H9 (cell line): ENCODE results near the gene KIF12. TPM values are rescaled to one million over a fixed set of nuclear protein-coding genes. Genes with fewer than 3 reads are reported as not detected.

Experiments used
- DNase-seq: peaks from one replicate; pipeline ENCODE4 v3.0.0-alpha.2; 2017
- H2AFZ ChIP-seq: one replicate; pipeline ENCODE4 v1.6.1; 2013; ENCODE audit warnings: mild to moderate bottlenecking, low read length, control low read depth, moderate library complexity
- H2AK5ac ChIP-seq: 2 replicates; pipeline ENCODE4 v1.6.1; 2013; ENCODE audit warnings: low read length, control low read depth, mixed read lengths; ENCODE audit not compliant: insufficient read length
- H2BK120ac ChIP-seq: one replicate; pipeline ENCODE4 v1.6.1; 2013; ENCODE audit warnings: low read depth, mild to moderate bottlenecking, low read length, control low read depth, inconsistent platforms; ENCODE audit not compliant: poor library complexity, severe bottlenecking
- H2BK12ac ChIP-seq: 2 replicates; pipeline ENCODE4 v1.6.1; 2013; ENCODE audit warnings: low read length, control low read depth, mixed read lengths, low read depth; ENCODE audit not compliant: insufficient read length
- H2BK15ac ChIP-seq: 2 replicates; pipeline ENCODE4 v1.6.1; 2013; ENCODE audit warnings: low read depth, low read length, control low read depth
- H2BK20ac ChIP-seq: one replicate; pipeline ENCODE4 v1.6.1; 2013; ENCODE audit warnings: low read depth, mild to moderate bottlenecking, low read length, control low read depth, inconsistent platforms; ENCODE audit not compliant: poor library complexity, severe bottlenecking
- H2BK5ac ChIP-seq: 2 replicates; pipeline ENCODE4 v1.6.1; 2013; ENCODE audit warnings: low read length, control low read depth, mixed read lengths; ENCODE audit not compliant: insufficient read length
- H3K14ac ChIP-seq: 2 replicates; pipeline ENCODE4 v1.6.1; 2013; ENCODE audit warnings: low read length, control low read depth; ENCODE audit not compliant: insufficient read depth
- H3K18ac ChIP-seq: 2 replicates; pipeline ENCODE4 v1.6.1; 2013; ENCODE audit warnings: low read depth, mild to moderate bottlenecking, mixed read lengths, low read length, control low read depth; ENCODE audit not compliant: insufficient read length
- H3K23ac ChIP-seq: 2 replicates; pipeline ENCODE4 v1.6.1; 2013; ENCODE audit warnings: low read length, control low read depth, mixed read lengths, low read depth; ENCODE audit not compliant: insufficient read length
- H3K23me2 ChIP-seq: 2 replicates; pipeline ENCODE4 v1.6.1; 2013; ENCODE audit warnings: low read depth, mild to moderate bottlenecking, mixed read lengths, low read length, control low read depth; ENCODE audit not compliant: insufficient read length, poor library complexity, severe bottlenecking
- H3K27ac ChIP-seq: 2 replicates; pipeline ENCODE4 v1.5.1; 2013; ENCODE audit warnings: low read length, control low read depth, mixed read lengths, low read depth; ENCODE audit not compliant: insufficient read length
- H3K27me3 ChIP-seq: 2 replicates; pipeline ENCODE4 v1.6.1; 2013; ENCODE audit warnings: low read length, control low read depth, inconsistent platforms; ENCODE audit not compliant: insufficient read depth
- H3K4ac ChIP-seq: 2 replicates; pipeline ENCODE4 v1.6.1; 2013; ENCODE audit warnings: low read depth, mild to moderate bottlenecking, control low read depth, inconsistent platforms, low read length, moderate library complexity
- H3K4me1 ChIP-seq: 2 replicates; pipeline ENCODE4 v1.6.1; 2013; ENCODE audit warnings: low read length, control low read depth, inconsistent platforms; ENCODE audit not compliant: insufficient read depth
- H3K4me2 ChIP-seq: 2 replicates; pipeline ENCODE4 v1.6.1; 2013; ENCODE audit warnings: low read length, control low read depth, mixed read lengths; ENCODE audit not compliant: insufficient read length, insufficient read depth
- H3K56ac ChIP-seq: 2 replicates; pipeline ENCODE4 v1.6.1; 2013; ENCODE audit warnings: low read depth, mild to moderate bottlenecking, mixed read lengths, low read length, control low read depth; ENCODE audit not compliant: insufficient read length
- H3K79me1 ChIP-seq: 2 replicates; pipeline ENCODE4 v1.6.1; 2013; ENCODE audit warnings: low read depth, mild to moderate bottlenecking, moderate library complexity, low read length, control low read depth, inconsistent platforms; ENCODE audit not compliant: insufficient read depth, poor library complexity, severe bottlenecking
- H3K79me2 ChIP-seq: 2 replicates; pipeline ENCODE4 v1.6.1; 2013; ENCODE audit warnings: low read length, control low read depth, inconsistent platforms; ENCODE audit not compliant: insufficient read depth
- H3K9ac ChIP-seq: 2 replicates; pipeline ENCODE4 v1.6.1; 2013; ENCODE audit warnings: low read length, control low read depth, mixed read lengths; ENCODE audit not compliant: insufficient read length; ENCODE audit errors: extremely low read depth
- H3K9me3 ChIP-seq: one replicate; pipeline ENCODE4 v1.6.1; 2013; ENCODE audit warnings: low read depth, low read length, inconsistent platforms; ENCODE audit not compliant: control insufficient read depth
- H3T11ph ChIP-seq: one replicate; pipeline ENCODE4 v1.6.1; 2013; ENCODE audit warnings: mild to moderate bottlenecking, low read length, control low read depth, inconsistent platforms
- H4K20me1 ChIP-seq: one replicate; pipeline ENCODE4 v1.6.1; 2013; ENCODE audit not compliant: control insufficient read depth, insufficient read length, insufficient read depth
- H4K5ac ChIP-seq: 2 replicates; pipeline ENCODE4 v1.6.1; 2013; ENCODE audit warnings: low read depth, mild to moderate bottlenecking, mixed read lengths, low read length, control low read depth; ENCODE audit not compliant: insufficient read length
- H4K8ac ChIP-seq: replicated peaks from 2 replicates; pipeline ENCODE4 v1.6.1; 2013; ENCODE audit warnings: low read length, control low read depth, mixed read lengths, low read depth; ENCODE audit not compliant: insufficient read length
- H4K91ac ChIP-seq: 2 replicates; pipeline ENCODE4 v1.6.1; 2013; ENCODE audit warnings: low read depth, mild to moderate bottlenecking, moderate library complexity, mixed read lengths, low read length, control low read depth; ENCODE audit not compliant: insufficient read length
- H3K27ac Mint-ChIP-seq, 3 experiments: 2 replicates in 2 of 3; 3 replicates in 1 of 3; pipeline ENCODE4 v1.8.0; 2020 to 2021; ENCODE audit warnings: mixed read lengths in 3 of 3, mild to moderate bottlenecking in 1 of 3, moderate library complexity in 1 of 3
- H3K27me3 Mint-ChIP-seq: 2 replicates; pipeline ENCODE4 v1.8.0; 2021; ENCODE audit warnings: low read depth, mild to moderate bottlenecking, moderate library complexity, mixed read lengths
- H3K36me3 Mint-ChIP-seq, 3 experiments: 2 replicates in 2 of 3; 3 replicates in 1 of 3; pipeline ENCODE4 v1.8.0; 2020 to 2021; ENCODE audit warnings: low read depth in 3 of 3, mixed read lengths in 3 of 3; ENCODE audit not compliant: insufficient read depth in 1 of 3
- H3K4me1 Mint-ChIP-seq, 2 experiments: 2 replicates each; pipeline ENCODE4 v1.8.0; 2020; ENCODE audit warnings: mixed read lengths in 2 of 2
- H3K4me3 Mint-ChIP-seq, 2 experiments: 2 replicates in 1 of 2; 3 replicates in 1 of 2; pipeline ENCODE4 v1.8.0; 2020 to 2021; ENCODE audit warnings: mild to moderate bottlenecking in 2 of 2, mixed read lengths in 2 of 2, moderate library complexity in 1 of 2
- H3K9me3 Mint-ChIP-seq, 2 experiments: 2 replicates in 1 of 2; 3 replicates in 1 of 2; pipeline ENCODE4 v1.8.0; 2020; ENCODE audit warnings: mild to moderate bottlenecking in 2 of 2, mixed read lengths in 2 of 2, moderate library complexity in 1 of 2
- CTCF ChIP-seq: fragments of 200-600 bp; sonication (generic); conservative IDR thresholded peaks from 3 replicates; pipeline ENCODE4 v1.8.0; 2021; ENCODE audit warnings: antibody characterized with exemption, mild to moderate bottlenecking
- WGBS: extraction: QIAGEN DNeasy Blood & Tissue Kit; methylation state at CpG from one replicate; pipeline ENCODE4 v1.1.7; 2013; ENCODE audit warnings: missing lambda C conversion rate, low lambda C conversion rate, mixed read lengths; ENCODE audit not compliant: insufficient read length; ENCODE audit errors: extremely low coverage; 5-methylcytosine and 5-hydroxymethylcytosine counted together
- total RNA-seq: library from RNA; stranded (reverse); gene quantifications from 2 replicates; pipeline ENCODE4 v1.2.1, GENCODE V29; 2021

Gene KIF12
- total RNA-seq, 1 experiment from 2014 or later: 3.3 TPM

- no peak; the same call in 2 of the 3 replicates for TF ChIP-seq CTCF
Observed at GRCh38 chr9:114076237-114077161, 22.6 kb downstream of the KIF12 start.

More at GRCh38 chr9:114076237-114077161, 22.6 kb downstream of the KIF12 start:
- Histone ChIP-seq H2BK15ac (no peak overlapping the region), H3K27me3 (no peaks in the 10 kb centered on the region), H4K5ac (no peak overlapping the region), H3K14ac (no peak overlapping the region), H2BK20ac (no peak overlapping the region), H3K23me2 (no peaks in the 10 kb centered on the region), H3K4me2 (no peak overlapping the region), H2AFZ (no peak overlapping the region), H2AK5ac (no peak overlapping the region), H3K79me1 (no peaks in the 10 kb centered on the region), H4K20me1 (no peaks in the 10 kb centered on the region), H2BK120ac (no peak overlapping the region), H2BK5ac (no peak overlapping the region), H3T11ph (no peak overlapping the region), H3K4me1 (no peaks in the 10 kb centered on the region), H3K4ac (no peak overlapping the region), H3K9me3 (no peaks in the 10 kb centered on the region), H3K18ac (no peak overlapping the region), H3K27ac (no peak overlapping the region), H4K8ac (no peak overlapping the region), H3K23ac (no peak overlapping the region), H4K91ac (no peak overlapping the region), H3K56ac (no peak overlapping the region), H3K9ac (no peak overlapping the region), H3K79me2 (no peaks in the 10 kb centered on the region), H2BK12ac (no peak overlapping the region)
- H3K27ac Mint-ChIP-seq: peak overlapping the region in 1 of 3 experiments; percentile 49; a peak in 1 of 7 replicates
- H3K27me3 Mint-ChIP-seq: peaks cover 44% of the 10 kb centered on the region
- DNase-seq: peak; percentile 69
- H3K4me1 Mint-ChIP-seq: peaks cover 6 to 7% of the 10 kb centered on the region in 2 experiments; a peak in 3 of 4 replicates
- no peak overlapping the region for H3K4me3 Mint-ChIP-seq
- H3K9me3 Mint-ChIP-seq: no peaks in the 10 kb centered on the region
- no CpG with 5 or more reads among the region's 14 CpGs for WGBS
- H3K36me3 Mint-ChIP-seq: no peaks in the 10 kb centered on the region
